NCI-H748 (cell line): ENCODE results near the gene ANKRD22.

Experiments used
- DNase-seq: peaks from one replicate; lab custom pipeline; 2025; ENCODE audit not compliant: unreplicated experiment; lab: John Stamatoyannopoulos, UW

Gene ANKRD22

GRCh38 chr10:88879534-88880281 lies 28.1 kb upstream of the ANKRD22 start, which contains the start of gene STAMBPL1:
STAMBPL1 (plus strand) TSS chr10:88880245; CDS start chr10:88901709, 21,464 bp downstream.
- DNase-seq: peak; percentile 75

GRCh38 chr10:88877298-88877697 lies 25.7 kb upstream of the ANKRD22 start:
- no peak for DNase-seq

- no peak for DNase-seq
Observed at GRCh38 chr10:88875081-88875480, 23.4 kb upstream of the ANKRD22 start.

GRCh38 chr10:88874281-88874680 lies 22.6 kb upstream of the ANKRD22 start:
- no peak for DNase-seq

- DNase-seq: no peak
Observed at GRCh38 chr10:88873757-88874156, 22.1 kb upstream of the ANKRD22 start.

GRCh38 chr10:88870089-88870488 lies 18.4 kb upstream of the ANKRD22 start:
- no peak for DNase-seq

- no peak for DNase-seq
Observed at GRCh38 chr10:88866454-88866853, 14.8 kb upstream of the ANKRD22 start.

GRCh38 chr10:88865281-88865876 lies 13.7 kb upstream of the ANKRD22 start:
- no peak for DNase-seq

- DNase-seq: no peak
Observed at GRCh38 chr10:88861036-88861435, 9.4 kb upstream of the ANKRD22 start.

- no peak for DNase-seq
Observed at GRCh38 chr10:88858491-88858890, 6.8 kb upstream of the ANKRD22 start.

- DNase-seq: no peak
Observed at GRCh38 chr10:88857831-88858230, 6.2 kb upstream of the ANKRD22 start.

- DNase-seq: no peak
Observed at GRCh38 chr10:88854684-88855083, 3.0 kb upstream of the ANKRD22 start.

- DNase-seq: no peak
Observed at GRCh38 chr10:88853155-88853881, 1.7 kb upstream of the ANKRD22 start.

GRCh38 chr10:88852327-88852726 lies 683 bp upstream of the ANKRD22 start:
- no peak for DNase-seq

- DNase-seq: no peak
Observed at GRCh38 chr10:88850712-88851111, 932 bp downstream of the ANKRD22 start.

- no peak for DNase-seq
Observed at GRCh38 chr10:88849234-88849633, 2.4 kb downstream of the ANKRD22 start.

- no peak for DNase-seq
Observed at GRCh38 chr10:88848499-88848898, 3.1 kb downstream of the ANKRD22 start.

GRCh38 chr10:88843171-88843570 lies 8.5 kb downstream of the ANKRD22 start:
- no peak for DNase-seq

GRCh38 chr10:88841316-88842111 lies 10.1 kb downstream of the ANKRD22 start:
- DNase-seq: no peak

- DNase-seq: no peak
Observed at GRCh38 chr10:88840881-88841280, 10.8 kb downstream of the ANKRD22 start.

- DNase-seq: no peak
Observed at GRCh38 chr10:88840104-88840503, 11.5 kb downstream of the ANKRD22 start.
